Medulla oblongata (tissue), 1 donor: Measurements from ENCODE around the gene XG.

Source experiments
- DNase-seq: peaks from one replicate; pipeline ENCODE4 v3.0.0-alpha.2; 2015; ENCODE audit errors: extremely low spot score

Gene XG

GRCh38 chrX:2819345-2820135, 67.7 kb downstream of the XG start:
- no peak for DNase-seq

- DNase-seq = no peak
These were observed 68.4 kb downstream of the XG start for GRCh38 chrX:2820136-2820771.

- DNase-seq = peak; percentile 44
These were observed 72.1 kb downstream of the XG start for GRCh38 chrX:2823795-2824386.

- no peak for DNase-seq
These were observed 73.0 kb downstream of the XG start for GRCh38 chrX:2824886-2825285.

GRCh38 chrX:2828344-2828958, 76.6 kb downstream of the XG start, which contains the start of gene GYG2:
Gene GYG2 (plus strand): TSS chrX:2828930. CDS start chrX:2830189, 1,259 bp downstream.
- no peak for DNase-seq

GRCh38 chrX:2828959-2829411, 77.1 kb downstream of the XG start:
- DNase-seq = no peak

- DNase-seq = no peak
These were observed 77.8 kb downstream of the XG start for GRCh38 chrX:2829469-2830246.

- DNase-seq = no peak
These were observed 79.8 kb downstream of the XG start for GRCh38 chrX:2831471-2832228.

- no peak for DNase-seq
These were observed 86.1 kb downstream of the XG start for GRCh38 chrX:2837961-2838360.

GRCh38 chrX:2840961-2841360, 89.1 kb downstream of the XG start:
- no peak for DNase-seq

- peak; percentile 17 for DNase-seq
These were observed 89.7 kb downstream of the XG start for GRCh38 chrX:2841537-2841936.

GRCh38 chrX:2846992-2847391, 95.2 kb downstream of the XG start:
- DNase-seq = no peak

- DNase-seq = no peak
These were observed 97.0 kb downstream of the XG start for GRCh38 chrX:2848871-2849301.

GRCh38 chrX:2854918-2855317, 103.1 kb downstream of the XG start:
- DNase-seq = no peak

- no peak for DNase-seq
These were observed 103.9 kb downstream of the XG start for GRCh38 chrX:2855761-2856160.

- DNase-seq = no peak
These were observed 105.7 kb downstream of the XG start for GRCh38 chrX:2857566-2857965.

- DNase-seq = no peak
These were observed 107.5 kb downstream of the XG start for GRCh38 chrX:2859197-2859797.

GRCh38 chrX:2862404-2862803, 110.6 kb downstream of the XG start:
- no peak for DNase-seq

- no peak for DNase-seq
These were observed 111.8 kb downstream of the XG start for GRCh38 chrX:2863646-2864045.
